CMK (cell line): ENCODE results near the gene PRR14L.

Experiments used
- DNase-seq: peaks from one replicate; pipeline ENCODE4 v3.0.0-alpha.2; 2010; ENCODE audit warnings: low read depth

PRR14L gene

DNA sequence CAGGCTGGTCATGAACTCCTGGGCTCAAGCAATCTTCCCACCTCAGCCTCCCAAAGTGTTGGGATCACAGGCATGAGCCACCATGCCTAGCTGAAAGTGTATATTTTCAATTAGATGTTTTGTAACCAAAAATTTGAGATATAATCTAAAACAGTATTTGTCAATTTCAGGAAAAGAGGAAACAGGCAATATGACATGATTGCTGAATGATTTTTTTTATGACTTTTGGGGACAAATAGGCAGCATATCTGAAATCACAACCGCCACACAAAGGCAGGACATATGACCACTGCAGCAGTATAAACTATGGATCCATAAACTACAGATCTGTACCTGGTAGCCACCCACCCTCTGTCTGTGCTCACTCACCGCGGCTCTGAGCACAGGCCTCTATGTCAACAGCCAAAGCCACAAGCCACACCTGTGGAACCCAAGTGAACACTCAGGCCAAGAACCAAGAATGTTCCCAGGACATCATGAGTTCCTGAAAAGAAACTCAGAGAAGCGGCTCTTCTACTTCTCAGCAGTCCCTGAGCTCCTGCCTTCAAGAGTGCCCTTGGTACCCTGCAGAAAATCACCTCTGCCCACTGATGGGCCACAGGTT is 110.4 kb downstream of the PRR14L start:
- no peak for DNase-seq

- no peak for DNase-seq
These were observed 111.9 kb downstream of the PRR14L start for GRCh38 chr22:31637891-31638618.

- no peak for DNase-seq
These were observed 112.5 kb downstream of the PRR14L start for GRCh38 chr22:31637447-31637890.

DNA sequence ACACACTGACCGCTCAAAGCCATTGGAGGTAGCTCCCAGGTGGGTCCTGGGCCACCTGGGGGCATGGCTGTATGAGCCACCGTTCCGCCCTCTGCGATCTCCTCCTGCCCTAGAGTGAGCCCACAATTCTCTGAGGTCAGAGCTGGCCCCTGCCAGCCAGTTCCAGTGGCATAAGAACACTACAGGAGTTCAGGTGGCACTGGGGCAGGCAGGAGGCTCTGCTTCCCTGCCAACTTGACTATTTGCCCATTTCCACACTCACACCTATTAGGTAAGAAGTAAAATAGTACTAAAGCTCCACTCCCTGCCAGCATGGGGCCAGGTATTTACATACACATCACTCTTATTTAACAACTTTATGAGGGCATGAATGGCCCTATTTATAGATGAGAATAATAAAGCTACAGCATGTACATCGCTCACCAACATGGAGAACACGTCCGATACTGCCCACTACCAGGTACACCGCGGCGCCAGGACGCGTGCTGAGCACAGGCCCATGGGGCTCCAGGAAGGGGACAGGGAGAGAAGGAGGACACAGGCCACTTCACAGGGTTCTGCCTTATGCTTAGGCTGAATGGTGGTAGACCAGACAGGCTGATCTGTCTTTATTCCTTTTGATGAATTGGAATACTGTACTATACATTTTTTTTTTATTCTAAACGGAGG is 114.2 kb downstream of the PRR14L start:
- no peak for DNase-seq

GRCh38 chr22:31631436-31631835 is 118.5 kb downstream of the PRR14L start:
- no peak for DNase-seq
